Measurements from ENCODE around the gene OS9. TPM values are rescaled to one million over a fixed set of nuclear protein-coding genes. Genes with fewer than 3 reads are reported as not detected.

OS9 gene
- total and polyA plus RNA-seq, 4 donors, result 140 to 261 (median 190) TPM

DNA sequence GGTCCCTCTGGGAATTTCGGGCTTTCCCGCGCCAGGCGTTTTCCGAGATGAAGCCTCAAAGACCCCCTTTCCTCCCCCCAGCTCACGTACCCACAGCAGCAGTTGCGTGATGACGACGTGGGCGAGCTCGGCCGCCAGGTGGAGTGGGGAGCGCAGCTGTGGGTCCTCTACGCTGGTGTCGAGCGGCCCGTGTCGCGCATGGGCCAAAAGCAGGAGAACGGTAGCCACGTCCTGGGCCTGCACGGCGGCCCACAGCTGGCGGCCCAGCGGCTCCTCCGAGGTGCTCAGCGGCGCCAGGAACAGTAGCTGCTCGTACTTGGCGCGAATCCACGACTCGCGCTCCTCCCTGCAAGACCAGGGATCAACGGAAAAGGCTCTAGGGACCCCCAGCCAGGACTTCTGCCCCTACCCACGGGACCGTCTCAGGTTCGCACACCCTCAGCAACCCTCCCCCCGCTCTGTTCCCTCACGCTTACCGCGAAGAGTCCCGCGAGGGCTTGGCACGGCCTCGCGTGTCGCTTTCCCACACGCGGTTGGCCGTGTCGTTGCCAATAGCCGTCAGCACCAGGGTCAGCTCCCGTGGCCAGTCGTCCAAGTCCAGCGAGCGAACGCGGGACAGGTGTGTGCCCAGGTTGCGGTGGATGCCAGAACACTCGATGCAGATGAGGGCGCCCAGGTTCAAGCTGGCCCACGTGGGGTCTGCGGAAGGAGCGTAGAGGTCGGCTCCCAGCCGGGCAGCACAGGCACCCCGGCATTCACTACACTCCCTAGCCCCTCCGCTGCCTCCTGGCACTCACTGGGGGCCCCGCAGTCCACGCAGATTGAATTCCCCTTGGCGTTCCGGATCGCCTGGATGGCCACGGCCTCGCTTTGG, 33.2 kb downstream of the OS9 start:
- Histone ChIP-seq H3K36me3 (ENCODE audit: control insufficient read depth, insufficient read depth, low read length) (peaks cover 53% of the 10 kb centered on the region), H3K27me3 (ENCODE audit: control insufficient read depth, insufficient read depth, low read length) (peaks cover 29% of the 10 kb centered on the region), H3K27ac (ENCODE audit: low read depth, low read length) (no peak overlapping the region), H3K4me1 (ENCODE audit: control insufficient read depth, insufficient read depth, low read length) (peaks cover 24% of the 10 kb centered on the region), H3K9me3 (ENCODE audit: control insufficient read depth, insufficient read depth, low read length) (no peaks in the 10 kb centered on the region), H3K4me3 (ENCODE audit: low read depth, low read length) (peak overlapping the region; percentile 44)
- WGBS (ENCODE audit: insufficient coverage), result 12% methylated on average over 76 of the region's 76 CpGs
- peak in 2 of 6 donors; percentile 17 to 92 for DNase-seq (ENCODE audit: low read depth in 4 of 6, low spot score in 6 of 6)

DNA sequence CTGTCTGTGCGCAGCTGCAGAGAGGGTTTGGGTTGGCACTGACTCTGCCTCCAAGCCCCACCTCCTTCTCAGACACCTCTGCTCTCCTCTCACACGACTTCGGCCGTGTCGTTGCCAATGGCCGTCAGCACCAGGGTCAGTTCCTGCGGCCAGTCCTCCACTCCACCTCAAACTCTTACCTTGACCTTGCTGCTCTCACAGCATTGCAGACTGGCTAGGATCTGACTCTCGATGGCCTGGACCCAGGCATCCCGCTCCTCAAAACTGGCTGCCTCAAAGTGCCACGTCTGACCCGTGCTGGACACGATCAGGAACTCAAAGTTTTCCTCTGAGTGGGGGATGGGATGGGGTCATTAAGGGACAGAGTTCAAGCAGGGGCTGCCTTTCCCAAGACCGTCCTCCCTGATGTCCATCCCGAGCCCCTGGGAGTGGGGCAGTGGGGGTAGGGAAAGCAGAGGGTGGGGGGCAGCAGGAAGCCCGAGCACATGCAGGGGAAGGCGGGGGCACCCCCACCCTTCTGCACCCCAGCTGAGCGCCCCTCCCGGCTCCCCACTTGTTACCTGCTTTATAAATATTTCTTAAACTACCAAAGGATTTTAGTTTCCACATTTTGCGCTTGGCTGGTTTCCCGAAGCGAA, 33.9 kb downstream of the OS9 start:
- Histone ChIP-seq H3K36me3 (ENCODE audit: control insufficient read depth, insufficient read depth, low read length) (peaks cover 60% of the 10 kb centered on the region), H3K9me3 (ENCODE audit: control insufficient read depth, insufficient read depth, low read length) (no peaks in the 10 kb centered on the region), H3K4me3 (ENCODE audit: low read depth, low read length) (no peak overlapping the region), H3K4me1 (ENCODE audit: control insufficient read depth, insufficient read depth, low read length) (peaks cover 24% of the 10 kb centered on the region), H3K27me3 (ENCODE audit: control insufficient read depth, insufficient read depth, low read length) (peaks cover 33% of the 10 kb centered on the region), H3K27ac (ENCODE audit: low read depth, low read length) (no peak overlapping the region)
- WGBS (ENCODE audit: insufficient coverage), result 34% methylated on average over 16 of the region's 21 CpGs
- peak in 1 of 6 donors; percentile 16 for DNase-seq (ENCODE audit: low read depth in 4 of 6, low spot score in 6 of 6)

- no peak for DNase-seq (ENCODE audit: low read depth in 4 of 6, low spot score in 6 of 6)
- WGBS (ENCODE audit: insufficient coverage), result 30% methylated on average over 3 of the region's 5 CpGs
- peaks cover 48% of the 10 kb centered on the region for H3K27me3 ChIP-seq (ENCODE audit: control insufficient read depth, insufficient read depth, low read length)
These were observed 35.5 kb downstream of the OS9 start for GRCh38 chr12:57729321-57729844.

GRCh38 chr12:57730336-57731067, 36.6 kb downstream of the OS9 start:
- WGBS (ENCODE audit: insufficient coverage), result 74% methylated on average over 7 of the region's 13 CpGs
- no peaks in the 10 kb centered on the region for H3K9me3 ChIP-seq (ENCODE audit: control insufficient read depth, insufficient read depth, low read length)
- peaks cover 72% of the 10 kb centered on the region for H3K36me3 ChIP-seq (ENCODE audit: control insufficient read depth, insufficient read depth, low read length)
- no peak overlapping the region for H3K27ac ChIP-seq (ENCODE audit: low read depth, low read length)
- no peak for DNase-seq (ENCODE audit: low read depth in 4 of 6, low spot score in 6 of 6)
- H3K4me3 ChIP-seq (ENCODE audit: low read depth, low read length), result no peak overlapping the region
- peaks cover 52% of the 10 kb centered on the region for H3K27me3 ChIP-seq (ENCODE audit: control insufficient read depth, insufficient read depth, low read length)
- peaks cover 26% of the 10 kb centered on the region for H3K4me1 ChIP-seq (ENCODE audit: control insufficient read depth, insufficient read depth, low read length)

More at GRCh38 chr12:57729321-57729844, 35.5 kb downstream of the OS9 start:
- H3K4me3 ChIP-seq (ENCODE audit: low read depth, low read length), result no peak overlapping the region
- peaks cover 24% of the 10 kb centered on the region for H3K4me1 ChIP-seq (ENCODE audit: control insufficient read depth, insufficient read depth, low read length)
- no peaks in the 10 kb centered on the region for H3K9me3 ChIP-seq (ENCODE audit: control insufficient read depth, insufficient read depth, low read length)
- H3K36me3 ChIP-seq (ENCODE audit: control insufficient read depth, insufficient read depth, low read length), result peaks cover 75% of the 10 kb centered on the region
- no peak overlapping the region for H3K27ac ChIP-seq (ENCODE audit: low read depth, low read length)

- 74% methylated on average over 12 of the region's 19 CpGs for WGBS (ENCODE audit: insufficient coverage)
- Histone ChIP-seq H3K9me3 (ENCODE audit: control insufficient read depth, insufficient read depth, low read length) (no peaks in the 10 kb centered on the region), H3K27ac (ENCODE audit: low read depth, low read length) (no peak overlapping the region), H3K4me3 (ENCODE audit: low read depth, low read length) (no peak overlapping the region), H3K36me3 (ENCODE audit: control insufficient read depth, insufficient read depth, low read length) (peaks cover 66% of the 10 kb centered on the region), H3K27me3 (ENCODE audit: control insufficient read depth, insufficient read depth, low read length) (peaks cover 55% of the 10 kb centered on the region), H3K4me1 (ENCODE audit: control insufficient read depth, insufficient read depth, low read length) (peaks cover 27% of the 10 kb centered on the region)
- DNase-seq (ENCODE audit: low read depth in 4 of 6, low spot score in 6 of 6), result no peak
These were observed 37.6 kb downstream of the OS9 start for GRCh38 chr12:57731411-57732080.

DNA sequence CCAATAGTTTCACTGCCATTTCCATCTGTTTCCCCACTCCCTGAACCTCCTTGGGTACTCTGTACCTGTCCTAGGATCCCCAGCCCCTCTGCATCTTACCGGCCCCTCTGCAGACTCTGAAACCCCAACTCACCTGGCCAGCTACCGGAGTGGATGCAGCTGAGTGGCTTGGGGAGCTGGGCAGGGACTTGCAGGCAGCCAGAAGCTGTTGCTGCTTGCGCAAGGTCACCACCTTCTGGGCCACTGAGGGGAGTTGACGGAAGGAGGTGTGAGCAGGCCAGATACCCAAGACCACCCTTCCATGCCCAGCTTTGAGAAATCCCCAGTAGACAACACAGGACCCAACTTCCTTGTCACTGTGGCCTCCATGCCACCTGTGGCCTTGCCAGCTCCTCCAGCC, 38.3 kb downstream of the OS9 start:
- Histone ChIP-seq H3K4me3 (ENCODE audit: low read depth, low read length) (no peak overlapping the region), H3K27me3 (ENCODE audit: control insufficient read depth, insufficient read depth, low read length) (peaks cover 56% of the 10 kb centered on the region), H3K27ac (ENCODE audit: low read depth, low read length) (no peak overlapping the region), H3K4me1 (ENCODE audit: control insufficient read depth, insufficient read depth, low read length) (peaks cover 27% of the 10 kb centered on the region), H3K9me3 (ENCODE audit: control insufficient read depth, insufficient read depth, low read length) (no peaks in the 10 kb centered on the region), H3K36me3 (ENCODE audit: control insufficient read depth, insufficient read depth, low read length) (peaks cover 64% of the 10 kb centered on the region)
- DNase-seq (ENCODE audit: low read depth in 4 of 6, low spot score in 6 of 6), result no peak
- WGBS (ENCODE audit: insufficient coverage), result 67% methylated on average over 4 of the region's 4 CpGs

DNA sequence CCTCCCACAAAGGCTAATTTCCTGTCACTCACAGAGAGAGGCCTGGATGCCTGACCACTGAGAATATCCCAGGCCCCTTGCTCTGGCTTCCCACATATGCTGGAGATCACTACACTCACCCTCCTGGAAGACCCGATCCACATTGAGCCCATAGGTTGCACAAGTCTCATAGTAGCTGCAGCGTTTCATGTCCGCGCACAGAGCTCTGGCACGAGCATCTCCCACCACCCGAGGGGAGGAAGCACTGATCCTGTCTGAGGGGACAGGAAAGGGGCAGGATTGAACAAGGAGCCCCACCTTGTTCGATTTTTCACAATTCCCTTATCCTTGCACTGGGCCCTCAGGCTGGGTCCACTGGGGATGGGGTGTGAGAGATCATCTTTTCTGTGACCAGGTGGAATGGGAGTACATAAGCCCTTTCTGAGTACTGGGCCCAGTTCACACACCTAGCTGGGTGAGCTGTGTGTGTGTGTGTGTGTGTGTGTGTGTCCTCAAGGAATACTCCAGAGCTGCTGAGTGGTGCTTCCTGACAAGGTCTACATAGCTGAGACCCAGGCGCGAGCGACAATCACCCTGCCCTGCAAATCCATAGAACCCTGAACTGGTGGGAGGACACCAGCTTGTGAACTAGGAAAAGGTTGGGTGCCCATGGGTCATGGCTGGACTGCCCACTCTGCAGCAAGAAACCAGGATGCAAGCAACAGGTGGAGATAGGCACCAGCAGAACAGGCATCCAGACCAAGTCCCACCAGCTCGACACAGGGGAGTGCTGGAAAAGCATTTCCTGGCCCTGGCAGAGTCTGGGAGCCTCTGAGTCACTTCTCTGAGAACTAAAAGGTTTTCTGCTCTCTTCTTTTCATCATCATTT, 39.0 kb downstream of the OS9 start:
- Histone ChIP-seq H3K36me3 (ENCODE audit: control insufficient read depth, insufficient read depth, low read length) (peaks cover 58% of the 10 kb centered on the region), H3K27ac (ENCODE audit: low read depth, low read length) (no peak overlapping the region), H3K27me3 (ENCODE audit: control insufficient read depth, insufficient read depth, low read length) (peaks cover 54% of the 10 kb centered on the region), H3K4me3 (ENCODE audit: low read depth, low read length) (no peak overlapping the region), H3K4me1 (ENCODE audit: control insufficient read depth, insufficient read depth, low read length) (peaks cover 25% of the 10 kb centered on the region), H3K9me3 (ENCODE audit: control insufficient read depth, insufficient read depth, low read length) (no peaks in the 10 kb centered on the region)
- DNase-seq (ENCODE audit: low read depth in 4 of 6, low spot score in 6 of 6), result no peak
- 69% methylated on average over 3 of the region's 11 CpGs for WGBS (ENCODE audit: insufficient coverage)

GRCh38 chr12:57733928-57734327, 40.0 kb downstream of the OS9 start:
- peaks cover 31% of the 10 kb centered on the region for H3K4me1 ChIP-seq (ENCODE audit: control insufficient read depth, insufficient read depth, low read length)
- no peak overlapping the region for H3K4me3 ChIP-seq (ENCODE audit: low read depth, low read length)
- H3K27ac ChIP-seq (ENCODE audit: low read depth, low read length), result no peak overlapping the region
- DNase-seq (ENCODE audit: low read depth in 4 of 6, low spot score in 6 of 6), result no peak
- no peaks in the 10 kb centered on the region for H3K9me3 ChIP-seq (ENCODE audit: control insufficient read depth, insufficient read depth, low read length)
- H3K36me3 ChIP-seq (ENCODE audit: control insufficient read depth, insufficient read depth, low read length), result peaks cover 51% of the 10 kb centered on the region
- whole genome bisulfite sequencing (ENCODE audit: insufficient coverage), result 69% methylated on average over 6 of the region's 6 CpGs
- peaks cover 60% of the 10 kb centered on the region for H3K27me3 ChIP-seq (ENCODE audit: control insufficient read depth, insufficient read depth, low read length)

Data from spinal cord (tissue), 10 donors.